K562 (cell line): Measurements from ENCODE around the gene MRPL11. TPM values are rescaled to one million over a fixed set of nuclear protein-coding genes. Genes with fewer than 3 reads are reported as not detected.

Source experiments
- CLOCK ChIP-seq: fragments of 250-450 bp; sonication (Bioruptor Pico); IDR thresholded peaks from 2 replicates; pipeline ENCODE4 v1.4.0; 2020; ENCODE audit warnings: mild to moderate bottlenecking, moderate library complexity, borderline replicate concordance
- REST ChIP-seq, 2 experiments: fragments of 450-650 bp; formaldehyde crosslinking in 1 of 2; IDR thresholded peaks; 2 replicates each; pipeline versions ENCODE4 v1.4.0 to v1.6.1; 2014 to 2020; ENCODE audit warnings: mild to moderate bottlenecking in 2 of 2, borderline replicate concordance in 1 of 2, low read depth in 1 of 2
- polyA plus RNA-seq, 8 experiments: library from polyadenylated mRNA; depleted of rRNA in 4 of 8; stranded (reverse) in 5 of 8; unstranded in 3 of 8; fragments of >200 nt; fragmentation: Nextera tagmentation in 2 of 8; fragmentation: Illumina TruSeq in 1 of 8; extraction: Ambion mirVana in 2 of 8; extraction: Trizol in 1 of 8; gene quantifications; 2 replicates each; pipeline versions ENCODE4 v1.2.1 to v1.2.3, GENCODE V29; 2011 to 2014; ENCODE audit warnings: inconsistent platforms in 1 of 8, missing spikeins in 1 of 8
- total RNA-seq, 7 experiments: library from RNA; depleted of rRNA in 6 of 7; stranded (reverse); fragments of >200 nt in 6 of 7; fragmentation: Illumina TruSeq in 2 of 7; extraction: Trizol in 2 of 7; gene quantifications; 2 replicates each; pipeline versions ENCODE4 v1.2.1 to v1.2.3, GENCODE V29; 2011 to 2021; ENCODE audit warnings: low replicate concordance in 1 of 7

The MRPL11 gene
- total and polyA plus RNA-seq, 9 of the 15 experiments (the other 6 are each of a cell fraction or from before 2014, with no cell fraction given), result 33.0 to 173 (median 91.9) TPM

GRCh38 chr11:66454247-66454646, 15.6 kb upstream of the MRPL11 start (continued):
- no peak for TF ChIP-seq REST (IDR thresholded peaks at IDR 0.05; ENCODE audit: borderline replicate concordance)
- no peak for TF ChIP-seq REST (CRISPR knock-in tag; IDR thresholded peaks at IDR 0.05; ENCODE audit: low read depth)
- no peak for TF ChIP-seq CLOCK
